GM11168 (cell line): ENCODE data around the gene KCNK16.

ENCODE experiments used
- in situ Hi-C: fragments of 300-500 bp; cut with MboI; formaldehyde crosslinking; loops from one replicate; pipeline ENCODE4 v1.12.0; 2022; ENCODE audit warnings: low sequenced_read_pairs; ENCODE audit not compliant: unreplicated experiment

Gene KCNK16

DNA sequence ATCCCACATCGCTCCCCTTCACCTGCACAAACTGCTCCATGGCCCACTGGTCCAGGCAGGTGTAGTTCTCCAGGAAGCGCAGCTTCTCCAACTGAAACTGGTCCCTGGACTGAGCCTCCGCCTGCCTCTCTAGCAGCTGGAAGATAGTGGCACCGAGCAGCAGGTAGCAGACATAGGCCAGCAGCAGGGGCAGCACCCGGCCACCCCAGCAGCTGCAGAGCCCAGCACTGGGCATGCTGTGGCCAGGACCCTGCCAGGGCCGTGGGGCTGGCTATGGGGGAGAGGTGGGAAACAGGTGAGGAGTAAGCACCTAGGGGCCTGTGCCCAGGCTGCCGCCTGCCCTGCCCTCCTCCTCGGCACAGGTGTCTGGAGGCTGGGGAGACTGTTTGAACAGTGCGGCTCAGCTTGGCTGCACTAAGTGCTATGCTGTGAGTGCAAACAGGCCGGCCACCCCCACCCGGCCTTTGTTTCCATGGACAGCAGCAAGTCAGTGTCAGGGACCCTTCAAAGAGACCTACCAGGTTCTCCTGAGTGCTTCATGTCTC, at the start of gene KCNK16:
Gene KCNK16, minus strand, starts transcription at position 397 of the 545 bp plus-strand sequence. Its CDS starts 162 bp downstream, at position 235.
- in situ Hi-C loops, result no loop called here

DNA sequence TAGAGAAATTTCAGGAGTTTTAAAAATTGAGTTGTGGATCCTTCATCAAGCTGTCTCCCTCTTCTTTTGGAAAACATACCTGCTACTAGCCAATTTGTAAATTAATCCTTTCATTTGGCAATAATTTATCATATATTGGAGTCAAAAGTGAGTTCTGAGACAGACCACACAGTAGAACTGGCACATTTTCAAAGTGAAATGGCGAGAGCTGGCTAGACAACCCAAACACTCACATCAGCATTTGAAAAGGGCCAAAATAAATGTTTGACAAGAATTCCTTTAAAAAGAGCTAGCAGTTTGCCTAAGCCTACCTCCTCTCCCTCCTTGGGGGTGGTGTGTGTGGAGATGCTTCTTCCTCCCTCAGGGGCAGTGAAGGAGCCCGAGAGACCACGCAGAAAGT, 47.9 kb upstream of the KCNK16 start:
- in situ Hi-C loops, result loop anchor here (25.0 kb wide), 1 partner anchor 492 kb away; no protein-coding TSS in a partner anchor

DNA sequence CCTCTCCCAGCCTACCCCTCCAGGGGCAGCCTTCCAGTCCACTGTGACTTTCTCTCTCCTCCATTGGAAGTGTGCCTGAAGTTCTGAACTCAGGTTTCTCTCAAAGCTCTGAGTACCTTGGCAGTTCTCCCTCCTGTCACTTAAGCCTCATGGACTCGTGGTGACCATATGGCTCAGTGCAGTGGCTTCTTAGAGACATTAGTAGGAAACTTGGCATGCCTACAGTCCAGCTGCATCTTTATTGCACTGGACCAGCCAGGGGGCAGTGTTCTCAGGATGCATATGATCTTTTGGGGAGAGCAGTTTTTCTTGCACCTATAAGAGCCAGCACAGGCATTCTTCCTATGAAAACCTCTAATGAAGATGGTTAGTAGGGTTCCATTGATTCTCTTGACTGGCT, 47.5 kb upstream of the KCNK16 start:
- in situ Hi-C loops, result loop anchor here (25.0 kb wide), 1 partner anchor 492 kb away; no protein-coding TSS in a partner anchor

DNA sequence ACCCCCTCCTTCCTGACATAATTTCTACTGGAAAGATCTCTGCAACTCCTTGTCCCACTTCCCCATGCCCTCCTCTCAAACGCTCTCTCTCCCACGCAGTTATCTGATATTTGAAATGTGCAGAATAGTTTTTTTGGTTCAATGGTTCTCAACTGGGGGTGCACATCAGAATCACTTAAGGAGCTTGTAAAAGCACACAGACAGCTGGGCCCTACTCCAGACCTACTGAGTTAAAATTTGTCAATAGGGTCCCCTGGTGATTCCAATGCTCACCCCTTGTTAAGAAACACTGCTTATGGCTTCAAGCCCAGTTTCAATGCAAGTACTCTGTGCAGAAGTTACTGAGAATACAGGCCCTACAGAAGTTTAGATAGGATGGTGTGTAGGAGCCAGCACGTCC, 45.2 kb upstream of the KCNK16 start:
- in situ Hi-C loops, result loop anchor here (25.0 kb wide), 1 partner anchor 495 kb away; no protein-coding TSS in a partner anchor

DNA sequence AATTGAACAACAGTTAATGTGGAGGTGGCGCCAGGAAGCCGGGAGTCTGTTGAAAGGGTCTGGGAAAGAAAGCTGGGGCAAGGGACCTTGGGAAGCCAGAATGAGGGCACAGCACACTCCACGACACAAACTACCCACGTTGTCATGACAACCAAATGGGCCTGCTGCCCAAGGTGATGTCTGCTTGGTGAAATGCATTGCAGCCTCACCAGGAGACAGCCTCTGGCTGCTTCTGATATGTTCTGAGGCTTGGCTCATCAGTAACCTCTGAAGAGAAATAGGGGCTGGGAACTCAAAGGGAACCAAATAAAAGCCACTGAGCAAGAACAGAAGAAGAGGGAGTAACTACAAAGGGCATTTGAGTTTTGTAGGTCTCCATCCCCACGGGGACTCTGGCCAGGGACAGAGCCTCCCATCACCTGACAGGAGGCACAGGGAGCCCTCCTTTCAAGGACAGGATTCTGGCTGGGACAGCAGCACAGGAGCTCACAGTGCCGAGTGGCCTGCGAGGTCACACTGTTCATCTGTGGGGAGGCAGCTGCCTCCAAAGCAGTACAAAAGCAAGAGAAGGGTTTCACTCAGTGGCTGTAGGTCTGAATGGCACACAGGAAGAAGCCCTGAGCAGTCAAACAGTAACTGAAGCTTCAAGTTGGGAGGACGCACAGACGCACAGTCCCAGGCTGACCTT, 44.6 kb upstream of the KCNK16 start:
- in situ Hi-C loops, result loop anchor here (25.0 kb wide), 1 partner anchor 495 kb away; no protein-coding TSS in a partner anchor

DNA sequence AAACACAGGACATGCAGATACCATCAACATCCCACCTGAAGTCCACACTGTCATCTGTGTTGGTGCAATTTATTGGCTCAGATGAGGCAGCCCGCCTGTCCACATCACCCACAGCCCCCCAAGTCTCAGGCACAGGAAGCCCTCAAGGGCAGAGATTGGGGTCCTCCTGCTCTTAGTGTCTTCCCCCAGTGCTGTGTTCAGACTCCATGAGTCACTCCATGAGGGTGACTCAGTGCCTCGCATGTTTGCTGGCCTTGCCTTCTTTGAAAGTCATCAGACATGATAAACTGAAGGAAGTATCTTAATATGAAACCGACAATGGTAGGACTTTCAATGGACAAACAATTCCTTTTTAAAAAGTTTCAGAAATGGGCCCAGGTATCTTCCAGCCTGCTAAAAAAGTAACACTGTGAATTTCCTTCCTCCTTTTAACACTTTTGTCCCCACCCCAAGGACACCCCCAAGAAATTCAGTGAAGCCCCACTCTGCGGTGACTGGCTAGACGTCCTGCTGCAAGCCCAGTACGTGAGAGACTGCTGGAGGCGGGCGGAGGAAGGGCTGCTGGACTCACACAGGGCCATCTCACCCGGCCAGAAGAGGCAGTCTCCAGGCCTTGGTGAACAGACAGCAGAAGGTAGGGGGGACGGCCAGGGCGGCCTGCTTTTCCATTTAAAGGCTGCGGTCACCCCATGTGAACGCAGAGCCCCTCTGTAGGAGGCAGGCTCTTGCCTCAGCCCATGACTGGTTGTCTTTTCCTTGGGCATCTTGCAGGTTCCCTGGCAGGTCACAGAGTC, 43.0 kb upstream of the KCNK16 start:
- in situ Hi-C loops, result loop anchor here (25.0 kb wide), 1 partner anchor 497 kb away; no protein-coding TSS in a partner anchor

DNA sequence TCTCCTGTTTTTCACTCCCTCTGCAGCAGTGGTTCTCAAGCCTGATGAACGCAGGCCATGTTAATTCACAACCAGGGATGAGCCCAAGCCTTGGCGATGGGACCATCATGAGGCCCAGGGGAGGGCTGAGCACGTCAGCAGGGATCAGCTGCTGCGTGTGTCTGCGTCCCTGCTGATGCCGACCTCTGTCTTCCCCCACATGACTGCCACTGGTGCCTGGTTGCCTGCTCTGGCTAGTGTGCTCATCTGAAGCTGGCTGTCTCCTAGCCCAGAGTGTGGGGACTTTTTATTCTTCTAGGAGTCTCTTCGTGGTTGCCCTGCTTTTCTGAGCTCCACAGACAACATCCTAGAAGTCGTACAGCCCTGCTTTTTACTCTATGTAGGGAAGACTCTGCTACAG, 40.8 kb upstream of the KCNK16 start:
- in situ Hi-C loops, result loop anchor here (25.0 kb wide), 1 partner anchor 499 kb away; no protein-coding TSS in a partner anchor

DNA sequence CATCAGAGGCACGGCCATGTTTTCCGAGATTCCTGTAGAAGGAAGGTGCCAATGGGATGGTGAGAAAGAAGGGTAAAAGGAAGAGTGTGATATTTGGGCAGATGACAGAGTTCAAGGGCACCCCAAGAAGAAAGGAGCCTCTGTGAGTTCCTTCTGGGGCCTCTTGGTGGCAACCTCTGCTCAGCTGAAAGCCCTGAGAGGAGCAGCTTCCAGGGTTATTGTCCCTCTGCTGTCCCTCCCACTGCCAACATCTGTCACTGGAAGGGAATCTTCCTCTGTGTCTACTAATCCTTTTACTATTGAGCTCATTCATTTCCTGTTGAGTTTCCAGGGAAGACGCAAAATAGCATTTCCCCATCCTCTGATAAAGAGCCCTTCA, 40.0 kb upstream of the KCNK16 start:
- in situ Hi-C loops, result loop anchor here (25.0 kb wide), 1 partner anchor 500 kb away; no protein-coding TSS in a partner anchor

DNA sequence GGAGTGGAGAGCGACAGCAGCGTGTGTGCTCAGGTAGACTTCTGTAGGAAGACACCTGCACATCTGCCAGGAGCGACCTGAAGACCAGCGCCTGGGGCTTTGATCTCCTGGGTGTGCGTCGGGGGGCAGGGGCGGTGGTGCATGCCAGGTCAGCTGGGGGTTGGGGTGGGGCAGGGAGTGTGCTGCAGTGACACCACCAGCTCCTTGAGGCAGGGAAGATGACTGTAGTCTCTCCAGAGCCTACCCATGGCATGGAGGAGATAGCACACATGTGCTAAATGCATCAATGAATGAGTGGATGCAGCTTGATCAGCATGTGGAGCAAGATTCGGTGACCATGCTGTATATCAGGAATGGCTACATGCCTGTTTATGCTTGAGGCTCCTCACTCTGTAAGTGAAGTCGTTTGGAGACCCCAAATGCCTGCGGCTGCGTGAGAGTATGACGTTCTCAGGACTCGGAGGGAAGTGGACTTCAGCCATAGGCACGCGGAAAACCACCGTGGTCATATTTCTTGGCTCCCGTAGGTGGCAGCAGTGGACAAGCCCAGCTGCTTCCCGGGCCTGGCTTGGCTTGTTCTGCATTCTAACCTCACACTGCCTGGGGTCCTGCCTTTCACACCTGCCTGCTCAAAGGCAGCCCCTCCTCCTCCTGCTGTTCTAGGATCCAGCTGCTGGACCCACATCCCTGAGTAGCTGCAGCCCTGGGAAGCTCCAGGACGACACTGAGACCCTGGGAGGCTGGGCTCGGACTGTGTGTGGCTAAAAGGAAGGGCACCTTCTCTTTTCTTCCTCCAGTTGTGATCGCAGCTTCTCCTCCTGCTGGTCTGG, 39.4 kb upstream of the KCNK16 start:
- in situ Hi-C loops, result loop anchor here (25.0 kb wide), 1 partner anchor 500 kb away; no protein-coding TSS in a partner anchor

DNA sequence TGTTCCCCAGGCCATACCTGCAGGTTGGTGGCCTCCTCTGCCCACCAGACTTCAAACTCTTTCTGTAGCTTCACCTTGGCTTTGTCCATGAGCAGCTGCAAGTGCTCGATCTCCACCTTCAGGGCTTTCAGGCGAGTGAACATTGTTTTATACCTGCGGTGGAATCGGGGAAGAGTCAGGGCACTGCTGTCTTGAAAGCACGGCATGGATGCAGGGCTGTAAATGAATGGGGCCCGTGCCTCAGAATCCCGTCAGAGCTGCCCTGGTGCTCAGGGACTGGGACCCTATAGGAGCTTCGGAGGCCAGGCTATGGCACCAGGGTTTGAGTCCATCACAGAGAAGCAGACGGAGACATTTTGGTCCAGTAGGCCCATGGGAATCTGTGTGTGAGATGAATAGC, 37.9 kb upstream of the KCNK16 start:
- in situ Hi-C loops, result loop anchor here (25.0 kb wide), 1 partner anchor 502 kb away; no protein-coding TSS in a partner anchor

DNA sequence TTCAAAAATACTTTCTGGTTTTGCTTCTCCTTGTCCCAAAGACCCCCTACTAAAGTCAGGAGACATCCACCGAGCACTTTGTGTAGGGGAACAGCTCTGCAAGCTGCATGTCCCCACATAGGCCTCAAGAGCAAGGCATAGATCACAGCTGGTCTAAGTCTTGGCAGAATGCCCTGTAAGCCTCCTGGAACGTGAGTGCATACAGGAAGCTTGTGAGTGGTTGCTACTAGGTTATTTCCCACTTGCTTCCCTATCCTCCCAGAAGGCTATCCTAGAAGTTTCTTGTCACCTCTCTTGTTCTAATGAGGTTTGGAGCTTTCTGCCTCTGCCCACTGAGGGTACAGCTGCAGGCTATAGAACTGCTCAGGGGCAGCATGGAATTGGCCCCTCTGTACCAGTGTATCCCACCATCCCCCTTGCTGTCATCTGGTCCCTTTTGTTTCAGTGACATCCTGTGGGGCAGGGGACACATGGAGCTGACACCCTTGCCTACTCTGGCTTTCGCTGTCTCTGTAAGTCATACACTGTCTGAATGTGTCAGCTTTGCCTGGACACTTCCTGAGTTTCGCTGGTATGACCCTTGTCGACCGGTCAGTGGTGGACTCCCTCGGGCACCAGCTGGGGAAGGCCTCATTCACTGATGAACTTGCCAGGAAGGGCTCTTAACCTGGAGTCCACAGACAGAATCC, 35.6 kb upstream of the KCNK16 start:
- in situ Hi-C loops, result loop anchor here (25.0 kb wide), 1 partner anchor 504 kb away; no protein-coding TSS in a partner anchor

DNA sequence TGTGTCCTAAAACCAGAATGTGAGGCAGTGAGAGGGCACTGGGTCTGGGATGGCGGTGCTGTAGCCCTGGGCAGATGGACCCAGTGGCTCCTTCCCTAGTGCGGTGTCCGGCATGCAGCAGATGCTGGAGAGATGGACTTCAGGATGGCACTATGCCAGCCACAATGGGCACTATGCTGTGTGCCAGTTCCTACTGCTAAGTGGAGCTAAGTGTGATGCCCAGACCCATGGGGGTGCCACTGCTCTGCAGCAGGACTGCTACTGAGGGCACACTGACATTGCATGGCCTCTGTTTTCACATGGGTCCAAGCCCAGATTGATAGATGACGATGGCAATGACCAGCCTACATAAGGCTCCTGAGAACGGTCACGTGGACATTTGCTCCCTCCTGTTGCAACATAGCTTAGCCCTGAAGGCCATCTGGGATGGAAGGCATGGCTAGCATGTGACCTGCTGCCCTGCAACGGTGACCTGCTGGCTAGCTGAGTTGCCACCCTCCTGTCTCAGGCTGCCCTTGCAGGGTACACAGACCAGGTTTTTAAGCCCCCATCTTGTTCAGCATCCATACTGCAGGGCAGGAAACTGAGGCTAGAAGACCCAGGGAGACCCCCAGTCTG, 31.3 kb upstream of the KCNK16 start:
- in situ Hi-C loops, result loop anchor here (25.0 kb wide), 1 partner anchor 508 kb away; no protein-coding TSS in a partner anchor

DNA sequence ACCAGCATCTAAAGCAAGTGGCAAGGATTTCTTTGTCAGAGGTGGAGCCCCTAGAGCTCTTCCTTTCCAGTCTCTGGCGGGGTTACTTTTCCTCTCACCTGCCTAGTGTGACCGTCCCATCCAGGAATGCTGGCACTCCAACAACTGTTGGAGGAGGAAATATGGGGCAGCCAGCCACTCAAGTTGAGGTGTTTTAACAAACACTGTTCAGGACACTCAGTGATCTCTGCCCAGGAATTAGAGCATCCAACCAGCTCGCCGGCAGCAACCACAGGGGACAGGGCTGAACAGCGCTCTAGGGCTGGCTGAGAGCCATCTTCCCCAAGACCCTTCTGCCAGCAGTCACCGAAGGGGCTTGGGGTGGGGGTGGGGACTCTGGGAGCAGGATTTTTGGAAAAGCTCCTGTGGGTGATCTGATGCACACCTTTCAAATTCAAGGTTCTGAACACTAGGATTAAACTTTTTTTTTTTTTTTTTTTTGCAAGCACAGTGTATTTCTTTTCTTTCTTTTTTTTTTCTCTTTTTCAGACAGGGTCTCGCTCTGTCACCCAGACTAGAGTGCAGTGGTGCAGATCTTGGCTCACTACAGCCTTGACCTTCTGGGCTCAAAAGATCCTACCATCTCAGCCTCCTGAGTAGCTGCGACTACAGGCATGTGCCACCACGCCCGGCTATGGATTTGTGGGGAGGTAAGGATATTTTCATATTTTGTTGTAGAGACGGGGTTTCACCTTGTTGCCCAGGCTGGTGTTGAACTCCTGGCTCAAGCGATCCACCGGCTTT, 28.4 kb upstream of the KCNK16 start:
- in situ Hi-C loops, result loop anchor here (25.0 kb wide), 1 partner anchor 511 kb away; no protein-coding TSS in a partner anchor

DNA sequence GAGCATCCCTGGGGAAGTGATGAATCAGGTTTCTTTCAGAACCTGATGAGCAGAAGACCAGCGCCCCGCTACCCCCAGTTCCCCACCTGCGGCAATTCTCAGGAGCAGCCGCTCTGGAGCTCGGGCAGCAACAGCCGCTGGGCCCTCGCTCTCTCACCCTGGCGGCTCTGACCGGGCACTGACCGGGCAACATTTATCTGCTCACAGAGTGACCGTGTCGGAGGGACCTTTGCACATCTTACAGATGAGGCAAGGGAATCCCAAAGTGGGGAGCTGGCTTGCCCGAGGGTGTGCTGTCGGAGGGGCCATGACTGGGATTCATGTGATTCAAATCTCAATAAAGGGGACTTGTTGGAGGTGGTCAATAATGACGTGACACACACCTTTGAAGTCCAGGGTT, 26.2 kb upstream of the KCNK16 start:
- in situ Hi-C loops, result loop anchor here (10.0 kb wide), 1 partner anchor 966 kb away; no protein-coding TSS in a partner anchor

DNA sequence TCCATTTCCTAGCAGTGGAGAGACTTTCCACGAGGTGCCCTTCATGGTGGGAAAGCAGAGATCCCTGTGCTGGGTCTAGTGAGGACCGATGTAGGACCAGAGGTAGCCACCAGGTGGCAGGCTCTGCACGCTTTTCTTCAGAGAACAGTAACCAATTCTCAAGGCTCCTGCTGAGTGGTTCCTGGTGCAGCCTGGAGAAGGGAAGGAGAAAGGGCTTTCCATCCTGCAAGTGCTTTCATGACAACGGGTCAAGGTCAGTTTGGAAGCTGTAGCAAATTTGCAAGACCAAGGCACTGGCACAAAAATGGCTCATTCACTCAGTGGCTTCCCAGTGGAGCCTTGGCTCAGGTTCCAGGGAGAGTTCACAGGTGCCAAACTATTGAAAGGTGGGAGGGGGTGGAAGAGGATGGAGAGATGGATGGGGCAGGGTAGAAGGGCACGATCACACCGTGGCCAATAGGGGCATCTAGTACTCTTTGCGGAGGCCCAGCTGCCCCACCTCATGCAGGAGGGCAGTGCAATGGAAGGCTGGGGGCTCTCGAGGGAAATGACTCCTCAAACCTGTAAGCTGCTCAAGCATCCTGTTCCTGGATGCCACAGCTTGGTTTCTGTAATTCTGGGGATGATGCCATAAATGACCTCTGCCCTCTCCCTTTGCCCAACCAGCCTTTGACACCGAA, 25.5 kb upstream of the KCNK16 start:
- in situ Hi-C loops, result loop anchor here (10.0 kb wide), 1 partner anchor 967 kb away; no protein-coding TSS in a partner anchor

DNA sequence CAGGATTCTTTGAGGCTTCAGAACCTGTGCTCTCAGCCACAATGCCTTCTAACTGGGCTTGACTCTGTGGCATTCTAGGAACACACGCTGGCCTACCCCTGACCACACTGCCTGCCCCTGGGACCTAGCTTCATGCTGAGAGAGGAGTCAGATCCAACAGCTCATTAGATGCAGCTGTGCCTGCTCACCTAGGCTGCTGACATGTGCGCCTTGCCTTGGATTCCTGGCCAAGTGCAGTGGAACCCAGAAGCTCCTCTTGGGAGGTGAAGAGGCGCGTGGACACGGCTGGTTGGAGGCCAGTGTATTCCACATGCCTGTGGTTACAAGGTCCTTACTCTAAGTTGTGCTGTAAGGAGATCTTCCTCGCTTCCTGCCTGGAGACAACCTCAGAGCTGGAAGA, 24.7 kb upstream of the KCNK16 start:
- in situ Hi-C loops, result loop anchor here (10.0 kb wide), 1 partner anchor 968 kb away; no protein-coding TSS in a partner anchor

DNA sequence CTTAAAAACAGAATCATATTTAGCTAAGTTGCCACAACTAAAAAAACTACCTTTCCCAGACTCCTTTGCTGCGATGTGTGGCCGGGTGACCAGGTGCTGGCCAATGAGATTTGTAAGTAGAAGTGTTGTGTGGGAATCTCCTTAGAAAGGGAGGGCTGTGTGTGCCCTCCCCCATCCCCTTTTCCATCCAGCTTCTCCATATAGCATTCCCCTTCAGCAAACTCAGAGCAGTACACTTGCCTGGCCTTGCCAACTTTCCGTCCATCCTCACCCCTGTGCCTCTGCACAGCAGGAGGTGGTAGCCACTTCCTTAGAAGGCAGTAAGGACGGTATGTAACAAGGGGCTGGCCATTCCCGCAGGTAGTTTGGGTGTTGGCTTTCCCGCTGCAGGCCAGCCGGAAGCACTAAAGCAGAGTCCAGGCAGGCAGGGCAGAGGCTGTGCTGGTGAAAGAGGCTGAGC, 22.3 kb upstream of the KCNK16 start:
- in situ Hi-C loops, result loop anchor here (10.0 kb wide), 1 partner anchor 970 kb away; no protein-coding TSS in a partner anchor
